D341Med (cell line): Measurements from ENCODE around the gene MDK.

Experiments
- DNase-seq: peaks from one replicate; pipeline ENCODE4 v3.0.0; 2012; ENCODE audit warnings: low spot score

MDK gene

DNA sequence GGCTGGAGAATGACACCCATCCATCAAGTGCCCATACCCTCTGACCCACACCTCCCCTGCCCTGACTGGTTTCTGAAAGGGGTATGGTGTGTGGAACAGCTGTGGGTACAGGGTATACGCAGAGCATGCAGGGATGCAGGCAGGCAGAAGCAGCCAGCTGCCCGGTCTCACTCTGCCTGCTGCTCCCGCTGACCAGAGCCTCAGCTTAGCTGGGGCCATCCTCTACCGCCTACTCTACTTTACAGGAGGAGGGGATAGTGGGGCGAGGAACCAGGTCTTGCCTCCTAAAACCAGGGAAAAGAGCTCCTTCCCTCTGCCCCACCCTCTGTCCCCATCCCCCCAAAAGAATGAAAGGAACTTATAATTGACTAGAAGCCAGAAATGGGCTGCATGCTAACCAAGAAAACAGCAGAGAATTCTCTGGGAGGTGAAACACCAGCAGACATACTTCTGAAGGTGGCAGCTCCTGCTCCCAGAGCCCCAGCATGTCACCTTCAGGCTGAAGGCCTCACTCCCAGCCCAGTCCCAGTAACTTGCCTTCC, 23.1 kb downstream of the MDK start:
- DNase-seq, result no peak

DNA sequence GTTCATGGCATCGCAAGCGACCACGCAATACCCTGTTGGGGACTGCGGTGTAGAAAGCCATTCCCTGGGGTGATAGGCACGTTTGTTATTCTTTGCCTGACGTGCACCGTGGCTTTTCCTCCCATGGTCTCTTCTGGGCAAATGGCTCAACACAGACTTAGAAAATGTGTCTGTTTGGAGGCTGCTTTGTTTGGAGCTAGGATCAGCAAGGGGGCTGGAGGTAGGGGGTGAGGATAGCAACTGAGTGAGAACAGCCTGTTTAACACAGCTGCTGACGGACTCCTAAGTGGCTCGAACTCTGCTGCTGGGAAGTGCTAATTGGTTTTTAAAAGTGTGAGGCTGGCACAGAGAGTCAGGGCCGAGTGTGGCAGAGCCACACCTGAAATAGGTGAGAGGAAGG, 26.2 kb downstream of the MDK start:
- DNase-seq, result no peak

DNA sequence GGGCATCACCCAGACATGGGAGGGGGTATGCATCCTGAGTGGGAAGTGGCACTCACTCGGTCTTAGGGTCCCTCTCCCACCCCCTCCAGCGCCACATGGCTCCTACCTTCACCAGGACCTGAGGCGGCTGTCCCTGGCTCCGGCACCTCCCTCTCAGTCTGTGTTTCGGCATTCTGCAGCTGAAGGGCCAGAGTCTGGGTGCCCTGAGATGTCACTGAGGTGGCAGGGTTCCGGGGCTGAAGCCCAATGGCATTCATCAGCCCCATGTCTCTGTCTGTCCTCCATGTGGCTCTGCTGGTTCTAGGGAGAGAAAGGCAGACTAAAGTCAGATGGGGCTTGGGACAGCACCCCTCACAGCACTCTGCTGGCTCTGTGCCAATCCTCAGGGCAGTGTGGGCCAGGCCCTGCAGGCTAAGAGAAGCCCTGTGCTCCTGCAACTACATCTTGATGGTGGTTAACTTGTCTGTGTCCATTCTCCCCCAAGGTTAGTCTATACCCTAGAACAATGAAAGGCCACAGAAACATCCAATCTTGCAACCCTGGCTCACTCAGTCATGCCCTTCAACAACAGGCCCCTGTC, 27.0 kb downstream of the MDK start:
- no peak for DNase-seq

DNA sequence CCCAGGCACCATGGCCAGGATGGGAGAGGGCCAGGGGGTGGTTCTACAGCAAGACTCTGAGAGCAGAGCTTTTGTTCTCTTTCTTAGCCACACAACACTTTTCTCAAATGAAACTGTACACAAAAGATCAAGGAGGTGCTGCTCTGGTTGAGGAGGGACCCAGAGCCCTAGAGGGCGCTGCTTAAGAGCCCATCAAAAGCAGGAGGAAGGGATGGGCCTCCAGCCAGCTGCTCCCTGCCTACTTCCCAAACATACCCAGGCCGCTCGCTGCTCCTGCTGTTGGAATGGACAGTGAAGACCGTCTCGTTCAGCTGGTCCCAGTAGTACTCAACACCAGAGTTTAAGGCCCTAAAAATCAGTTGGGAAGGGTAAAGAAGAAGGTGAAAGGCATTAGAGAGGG, 28.6 kb downstream of the MDK start:
- DNase-seq, result peak; percentile 81

DNA sequence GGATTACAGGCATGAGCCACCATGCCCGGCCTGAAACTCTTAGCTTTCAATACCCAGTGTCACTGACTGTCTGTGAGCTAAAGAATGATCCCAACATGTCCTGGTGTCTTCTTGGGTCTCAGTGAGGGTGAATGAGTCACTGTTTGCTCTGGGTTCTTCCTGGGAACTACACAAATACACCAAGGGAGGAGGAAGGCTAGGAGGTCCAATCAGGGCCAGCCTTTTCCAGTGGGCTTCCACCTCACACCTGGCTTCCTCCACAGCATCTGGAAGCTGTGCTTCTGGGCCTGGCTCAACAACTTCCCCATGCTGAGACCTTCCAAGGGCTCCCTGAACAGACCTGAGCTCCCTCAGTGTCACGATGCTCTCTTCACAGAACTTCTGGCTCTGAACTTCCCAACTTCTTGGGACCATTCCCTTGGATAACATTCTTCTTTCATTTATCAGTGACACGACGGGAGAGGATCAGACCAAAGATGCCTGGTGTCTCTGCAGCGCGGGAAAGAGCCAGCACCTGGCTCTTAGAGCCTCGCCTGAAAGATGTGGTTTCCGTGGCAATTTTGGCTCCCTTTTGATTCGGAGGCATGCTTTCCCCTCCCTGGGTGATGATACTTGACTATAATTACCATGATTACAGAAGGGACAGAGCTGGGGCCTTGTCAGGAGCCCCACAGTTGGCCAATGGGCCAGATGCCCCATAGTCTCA, 32.4 kb downstream of the MDK start:
- DNase-seq, result no peak

DNA sequence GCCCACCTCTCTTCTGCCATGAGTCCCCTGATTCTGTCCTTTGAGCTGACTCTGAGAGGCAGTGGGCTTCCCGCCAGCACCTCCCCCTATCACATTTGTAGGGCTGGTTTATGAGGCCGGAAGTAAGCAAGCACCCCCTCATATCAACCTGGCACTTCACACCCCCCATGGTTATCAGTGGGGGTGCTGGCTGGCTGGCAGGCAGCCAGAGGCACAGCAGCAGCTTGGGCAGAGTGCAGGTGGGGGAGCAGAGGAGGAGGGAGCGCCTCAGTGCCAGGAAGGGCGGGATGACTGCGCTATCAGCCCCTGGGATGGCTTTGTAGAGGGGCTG, 33.0 kb downstream of the MDK start:
- no peak for DNase-seq

DNA sequence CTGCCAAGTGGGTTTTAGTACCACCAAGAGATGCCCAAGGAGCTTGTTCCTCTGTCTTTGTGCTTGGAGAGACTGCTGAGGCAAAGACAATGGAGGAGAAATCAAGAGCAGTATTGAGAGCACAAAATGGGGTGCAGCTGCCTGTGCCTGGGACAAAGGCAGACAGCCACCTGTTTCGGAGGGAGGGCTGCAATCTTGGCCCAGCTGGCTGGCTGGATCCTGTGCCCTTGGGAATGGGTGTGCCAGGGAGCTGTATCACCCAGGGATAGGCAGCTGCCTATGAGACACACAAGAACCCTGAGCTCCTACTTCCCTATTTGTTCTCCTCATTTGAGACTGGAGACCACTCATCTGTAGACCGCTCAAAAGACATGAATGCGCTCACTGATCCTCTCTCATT, 33.4 kb downstream of the MDK start:
- peak; percentile 59 for DNase-seq

DNA sequence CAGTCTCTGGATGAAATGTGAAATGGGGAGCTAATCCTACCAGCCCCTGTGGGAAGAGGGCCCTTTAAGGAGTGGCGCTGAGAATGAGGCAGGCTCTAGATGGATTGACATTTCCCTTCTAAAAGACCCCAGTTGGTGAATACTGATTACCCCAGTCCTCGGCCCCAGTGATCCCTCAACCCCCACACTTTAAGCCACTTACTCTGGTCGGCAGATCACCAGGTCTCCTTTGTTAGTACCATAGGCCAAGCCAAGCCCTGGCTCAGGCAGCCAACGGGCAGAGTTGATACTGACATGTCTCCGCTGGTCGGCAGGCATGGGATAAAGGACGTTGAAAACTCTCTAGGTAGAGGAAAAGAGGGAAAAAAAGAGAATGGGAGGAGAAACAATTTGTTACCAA, 36.2 kb downstream of the MDK start:
- no peak for DNase-seq

DNA sequence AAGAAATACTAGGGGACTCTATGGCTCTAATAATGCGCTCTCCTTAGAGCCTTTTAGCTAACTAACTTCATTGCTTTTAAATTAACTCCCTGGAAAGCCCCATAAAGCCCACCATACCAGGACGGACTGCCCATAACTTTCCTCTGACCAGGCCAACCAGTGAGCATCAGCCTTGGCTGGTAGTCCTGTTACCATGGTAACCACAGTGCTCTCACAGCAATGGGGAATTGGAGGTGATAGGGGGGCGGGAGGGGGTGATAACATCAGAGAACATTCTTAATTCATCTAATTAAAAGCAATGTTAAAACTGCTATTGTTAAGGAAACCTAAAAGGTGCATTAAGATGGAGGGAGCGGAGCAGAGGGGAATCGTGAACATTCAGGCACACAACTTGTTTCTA, 37.3 kb downstream of the MDK start:
- no peak for DNase-seq

DNA sequence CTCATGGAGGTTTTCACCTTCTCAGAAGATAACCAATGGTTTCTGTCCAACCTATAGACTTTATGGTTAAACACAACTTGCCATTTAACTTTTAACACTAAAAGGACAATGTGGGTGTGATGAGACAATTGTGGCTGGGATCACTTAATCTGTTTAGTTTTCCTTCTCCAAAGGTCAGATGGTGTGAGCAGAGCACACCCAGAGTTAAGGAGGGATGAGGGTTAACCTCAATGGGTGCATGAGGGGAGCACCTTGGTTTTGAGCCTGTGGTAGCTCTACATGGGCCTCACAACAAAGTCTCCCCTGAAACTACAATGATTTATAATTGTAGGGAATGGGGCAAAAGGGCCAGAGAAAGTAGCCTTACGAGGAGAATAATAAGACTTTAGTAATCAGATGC, 39.0 kb downstream of the MDK start:
- no peak for DNase-seq

DNA sequence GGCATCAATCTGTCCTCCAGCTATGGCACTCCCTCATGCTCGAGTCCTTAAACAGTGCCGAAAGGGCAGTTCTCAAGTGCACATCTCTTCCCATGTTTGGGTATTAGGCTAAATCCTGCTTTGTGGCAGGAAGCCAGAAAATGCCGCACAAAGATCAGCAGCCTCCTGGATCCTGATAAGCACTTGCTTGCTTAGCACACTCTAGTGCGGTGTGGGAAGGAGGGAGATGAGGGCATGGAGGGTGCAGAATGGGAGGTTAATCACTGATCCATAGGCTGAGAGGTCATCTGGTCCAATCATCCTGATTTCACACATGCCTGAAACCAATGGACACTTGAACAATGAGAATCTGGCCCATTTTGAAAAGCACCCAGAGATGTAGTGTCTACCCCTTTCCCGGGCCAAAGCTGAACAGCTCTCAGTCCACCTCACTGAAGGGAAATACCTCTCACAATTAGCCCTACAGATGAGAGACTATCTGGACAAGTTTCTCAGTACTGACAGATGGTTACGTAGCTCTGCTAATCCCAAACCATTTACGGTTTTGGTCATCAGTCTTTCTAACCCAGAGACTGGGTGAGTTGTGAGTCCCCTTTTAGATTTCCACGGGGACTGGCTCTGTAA, 39.9 kb downstream of the MDK start:
- DNase-seq, result peak; percentile 76

DNA sequence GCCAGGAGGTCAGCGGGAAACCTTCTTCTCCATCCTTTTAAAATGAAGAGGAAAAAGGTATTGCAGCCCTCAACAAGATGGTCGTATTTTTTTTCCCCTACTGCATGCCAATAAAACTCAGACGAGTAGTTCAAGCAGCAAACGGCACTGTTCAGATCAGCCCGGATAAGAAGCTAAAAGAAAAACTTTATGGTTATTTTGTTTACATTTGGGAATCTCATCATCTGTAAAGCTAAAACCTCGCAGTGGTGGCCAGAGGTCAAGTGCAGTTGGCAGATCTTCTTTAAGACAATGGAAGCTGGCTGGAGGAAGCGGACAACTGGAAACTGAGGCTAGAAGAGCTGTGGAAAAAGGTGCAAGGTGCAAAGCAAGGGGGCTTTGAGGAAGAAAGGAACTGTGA, 41.1 kb downstream of the MDK start:
- no peak for DNase-seq

DNA sequence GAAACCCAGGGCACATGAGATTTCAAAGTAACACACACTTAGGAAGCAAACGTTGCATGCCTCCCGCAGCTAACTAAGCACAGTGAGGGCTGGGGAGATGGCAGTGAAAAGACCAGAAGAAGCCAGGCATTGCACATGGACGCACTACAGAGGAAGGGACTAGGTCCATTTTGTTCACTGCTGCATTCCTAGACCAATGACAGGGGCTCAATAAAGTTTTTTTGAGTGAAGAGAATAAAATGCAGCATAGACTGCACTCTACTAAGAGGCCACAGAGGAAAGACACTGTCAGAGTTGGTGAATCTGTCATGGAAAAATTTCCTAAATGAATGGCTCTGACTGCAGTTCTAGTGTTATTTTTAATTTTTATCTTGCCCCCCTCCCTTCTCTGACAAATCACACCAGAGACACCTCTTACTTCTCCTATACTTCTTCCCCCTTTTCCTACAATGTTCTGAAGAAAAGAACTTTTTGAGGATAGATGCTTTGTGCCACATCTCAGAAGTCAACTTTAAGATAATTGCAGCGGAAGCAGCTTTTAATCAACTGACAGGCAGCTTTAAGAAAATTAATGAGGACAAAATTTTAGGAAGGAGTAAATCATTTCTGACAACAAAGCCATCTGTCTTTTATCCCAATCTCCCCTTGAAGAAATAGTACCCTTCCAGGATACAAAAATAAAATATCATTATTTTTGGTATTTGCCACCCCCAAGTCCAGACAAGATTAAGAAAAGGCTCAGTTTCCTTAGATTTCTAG, 44.9 kb downstream of the MDK start:
- no peak for DNase-seq

DNA sequence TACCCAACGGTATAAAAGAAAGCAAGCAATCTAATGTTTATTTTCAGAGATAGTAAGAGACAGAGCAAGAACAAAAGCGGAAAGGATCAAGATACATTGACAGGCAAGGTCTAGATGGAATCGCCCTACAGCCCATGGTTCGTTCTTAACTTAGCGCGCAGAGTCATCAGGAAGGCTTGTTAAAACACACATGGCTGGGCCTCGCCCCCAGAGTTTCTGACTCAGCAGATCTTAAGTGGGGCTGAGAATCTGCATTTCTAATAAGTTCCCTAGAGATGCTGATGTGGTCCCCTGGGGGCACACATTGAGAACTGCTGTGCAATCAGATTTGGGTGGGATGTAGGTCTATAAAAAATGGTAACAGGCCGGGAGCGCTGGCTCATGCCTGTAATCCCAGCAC, 45.9 kb downstream of the MDK start:
- DNase-seq, result no peak

DNA sequence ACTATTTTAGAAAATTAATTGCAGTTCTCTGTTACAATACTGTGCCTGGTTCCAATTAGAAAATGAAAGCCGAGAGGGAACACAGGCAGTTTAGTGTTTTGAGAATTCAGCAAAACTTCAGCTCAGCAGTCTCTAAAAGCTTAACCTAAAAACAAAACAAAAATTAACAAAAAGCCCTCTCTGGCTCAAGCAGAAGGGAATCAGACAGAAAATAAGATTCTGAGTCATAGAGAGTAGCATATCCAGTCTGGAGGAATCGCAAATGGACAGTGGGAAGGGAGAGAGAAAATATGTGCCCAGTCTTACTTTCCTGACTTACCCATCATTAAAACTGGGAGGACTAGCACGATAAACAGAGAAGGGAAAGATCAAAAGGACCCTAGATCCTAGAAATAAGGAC, 48.2 kb downstream of the MDK start:
- DNase-seq, result no peak

DNA sequence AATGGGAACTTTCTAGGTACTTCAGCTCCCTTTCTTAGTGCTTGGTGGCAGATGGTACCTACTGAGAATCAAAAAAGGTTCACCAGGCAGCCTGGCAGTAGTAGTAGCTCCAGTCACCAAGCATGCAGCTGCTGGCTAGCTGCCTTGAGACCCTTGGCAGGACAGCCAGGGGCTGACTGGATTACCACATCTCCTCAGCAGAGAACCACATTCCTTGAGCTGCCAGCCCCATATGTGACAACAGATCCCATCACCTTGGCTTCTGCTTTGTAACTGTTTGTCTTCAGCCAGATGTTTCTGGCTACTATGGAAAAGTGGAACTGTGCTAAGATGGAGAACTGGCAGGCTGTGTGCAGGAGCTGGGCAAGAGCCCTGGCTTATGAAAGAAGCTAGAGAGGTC, 49.7 kb downstream of the MDK start:
- no peak for DNase-seq
